ENCODE measurements around the gene MEGF11.

DNA sequence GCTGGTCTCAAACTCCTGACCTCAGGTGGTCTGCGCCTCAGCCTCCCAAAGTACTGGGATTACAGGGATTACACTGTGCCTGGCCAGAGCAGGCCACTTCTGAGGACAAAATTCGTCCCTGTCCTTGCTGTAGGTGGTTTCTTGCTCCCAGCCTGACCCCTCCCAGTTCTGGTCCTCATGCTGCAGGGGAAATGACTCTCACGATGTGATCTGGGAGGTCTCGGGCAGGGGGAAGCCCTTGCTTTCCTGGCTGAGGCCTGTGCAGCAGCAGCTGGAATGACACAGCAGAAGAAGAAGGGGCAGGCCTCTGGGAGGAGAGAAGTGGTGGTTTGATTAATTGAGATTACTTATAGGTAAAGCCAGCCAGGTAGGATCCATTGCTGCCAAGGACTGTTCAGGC is 39.3 kb downstream of the MEGF11 start:
- TF ChIP-seq POLR2AphosphoS5 (IDR thresholded peaks at IDR 0.05) (no peak), EP300 (IDR thresholded peaks at IDR 0.05) (no peak), POLR2A (IDR thresholded peaks at IDR 0.05) (no peak)
- TF ChIP-seq, protein P1, sequence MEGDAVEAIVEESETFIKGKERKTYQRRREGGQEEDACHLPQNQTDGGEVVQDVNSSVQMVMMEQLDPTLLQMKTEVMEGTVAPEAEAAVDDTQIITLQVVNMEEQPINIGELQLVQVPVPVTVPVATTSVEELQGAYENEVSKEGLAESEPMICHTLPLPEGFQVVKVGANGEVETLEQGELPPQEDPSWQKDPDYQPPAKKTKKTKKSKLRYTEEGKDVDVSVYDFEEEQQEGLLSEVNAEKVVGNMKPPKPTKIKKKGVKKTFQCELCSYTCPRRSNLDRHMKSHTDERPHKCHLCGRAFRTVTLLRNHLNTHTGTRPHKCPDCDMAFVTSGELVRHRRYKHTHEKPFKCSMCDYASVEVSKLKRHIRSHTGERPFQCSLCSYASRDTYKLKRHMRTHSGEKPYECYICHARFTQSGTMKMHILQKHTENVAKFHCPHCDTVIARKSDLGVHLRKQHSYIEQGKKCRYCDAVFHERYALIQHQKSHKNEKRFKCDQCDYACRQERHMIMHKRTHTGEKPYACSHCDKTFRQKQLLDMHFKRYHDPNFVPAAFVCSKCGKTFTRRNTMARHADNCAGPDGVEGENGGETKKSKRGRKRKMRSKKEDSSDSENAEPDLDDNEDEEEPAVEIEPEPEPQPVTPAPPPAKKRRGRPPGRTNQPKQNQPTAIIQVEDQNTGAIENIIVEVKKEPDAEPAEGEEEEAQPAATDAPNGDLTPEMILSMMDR (IDR thresholded peaks at IDR 0.05): no peak
